WERI-Rb-1 (cell line): ENCODE measurements around the gene VWA1.
"Not testable (repeated sequence)": the region's sequence is repeated elsewhere in the genome, so short reads cannot be mapped to it uniquely, and the experiment has no call there.

ENCODE experiments used
- DNase-seq: peaks from one replicate; pipeline ENCODE4 v3.0.0-alpha.2; 2020
- H3K27ac ChIP-seq: fragments of 250-450 bp; sonication (Bioruptor Pico); 2 replicates; pipeline ENCODE4 v1.5.1; 2020; ENCODE audit warnings: mild to moderate bottlenecking, moderate library complexity
- H3K27me3 ChIP-seq: fragments of 250-450 bp; sonication (Bioruptor Pico); 2 replicates; pipeline ENCODE4 v1.5.1; 2021; ENCODE audit warnings: mild to moderate bottlenecking, low read depth, moderate library complexity; ENCODE audit not compliant: insufficient read depth, severe bottlenecking
- H3K36me3 ChIP-seq: fragments of 250-450 bp; sonication (Bioruptor Pico); 2 replicates; pipeline ENCODE4 v1.5.1; 2020; ENCODE audit warnings: mild to moderate bottlenecking, moderate library complexity
- H3K4me3 ChIP-seq: 2 replicates; pipeline ENCODE4 v1.5.1; 2011; ENCODE audit warnings: low read depth, mild to moderate bottlenecking, control low read depth, low read length
- H3K9me3 ChIP-seq: fragments of 250-450 bp; sonication (Bioruptor Pico); 2 replicates; pipeline ENCODE4 v1.5.1; 2021; ENCODE audit warnings: mild to moderate bottlenecking, moderate library complexity; ENCODE audit not compliant: severe bottlenecking
- TF ChIP-seq, protein P1 (sequence below): IDR thresholded peaks from 2 replicates; pipeline ENCODE4 v1.5.1; 2011; ENCODE audit warnings: low read depth, mild to moderate bottlenecking, control low read depth, inconsistent platforms, low read length

Gene VWA1

DNA sequence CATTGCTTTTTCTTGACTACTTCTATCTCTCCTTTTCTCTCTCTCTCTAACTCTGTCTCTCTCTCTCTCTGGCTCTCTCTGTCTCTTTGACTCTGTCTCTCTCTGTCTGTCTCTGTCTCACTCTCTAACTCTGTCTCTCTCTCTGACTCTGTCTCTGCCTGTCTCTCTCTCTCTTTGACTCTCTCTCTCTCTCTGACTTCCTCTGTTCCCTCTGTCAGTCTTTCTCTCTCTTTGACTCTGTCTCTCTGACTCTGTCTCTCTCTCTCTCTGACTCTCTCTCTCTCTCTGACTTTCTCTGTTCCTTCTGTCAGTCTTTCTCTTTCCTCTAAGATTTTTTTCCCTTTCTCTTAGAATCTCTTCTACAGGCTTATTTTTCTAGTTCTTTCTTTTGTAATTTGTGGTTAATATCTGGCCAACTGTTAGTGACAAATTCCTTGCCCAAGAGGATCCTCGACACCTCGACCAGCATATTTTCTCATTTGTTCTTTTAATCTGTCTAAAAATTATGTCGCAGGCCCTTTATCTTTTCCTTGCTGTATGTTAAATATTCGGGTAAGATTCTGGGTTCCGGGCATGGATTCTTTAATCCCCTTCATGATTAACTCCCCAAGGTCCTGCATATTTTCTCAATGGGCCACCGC is 13.7 kb downstream of the VWA1 start, which contains the start of gene ATAD3C:
ATAD3C (plus strand) TSS at position 591 of the 641 bp plus-strand sequence. CDS start 995 bp downstream, outside the sequence.
- Histone ChIP-seq H3K4me3 (no peak within 1 kb of the TSS), H3K27me3 (no peaks in the 10 kb centered on the region), H3K27ac (no peak within 1 kb of the TSS), H3K9me3 (no peaks in the 10 kb centered on the region), H3K36me3 (no peaks in the 10 kb centered on the region)
- TF ChIP-seq, protein P1, sequence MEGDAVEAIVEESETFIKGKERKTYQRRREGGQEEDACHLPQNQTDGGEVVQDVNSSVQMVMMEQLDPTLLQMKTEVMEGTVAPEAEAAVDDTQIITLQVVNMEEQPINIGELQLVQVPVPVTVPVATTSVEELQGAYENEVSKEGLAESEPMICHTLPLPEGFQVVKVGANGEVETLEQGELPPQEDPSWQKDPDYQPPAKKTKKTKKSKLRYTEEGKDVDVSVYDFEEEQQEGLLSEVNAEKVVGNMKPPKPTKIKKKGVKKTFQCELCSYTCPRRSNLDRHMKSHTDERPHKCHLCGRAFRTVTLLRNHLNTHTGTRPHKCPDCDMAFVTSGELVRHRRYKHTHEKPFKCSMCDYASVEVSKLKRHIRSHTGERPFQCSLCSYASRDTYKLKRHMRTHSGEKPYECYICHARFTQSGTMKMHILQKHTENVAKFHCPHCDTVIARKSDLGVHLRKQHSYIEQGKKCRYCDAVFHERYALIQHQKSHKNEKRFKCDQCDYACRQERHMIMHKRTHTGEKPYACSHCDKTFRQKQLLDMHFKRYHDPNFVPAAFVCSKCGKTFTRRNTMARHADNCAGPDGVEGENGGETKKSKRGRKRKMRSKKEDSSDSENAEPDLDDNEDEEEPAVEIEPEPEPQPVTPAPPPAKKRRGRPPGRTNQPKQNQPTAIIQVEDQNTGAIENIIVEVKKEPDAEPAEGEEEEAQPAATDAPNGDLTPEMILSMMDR: no peak
- no peak for DNase-seq

GRCh38 chr1:1450616-1451015 is 15.1 kb downstream of the VWA1 start:
- not testable (repeated sequence) for DNase-seq, H3K27ac ChIP-seq, H3K4me3 ChIP-seq, H3K27me3 ChIP-seq, H3K36me3 ChIP-seq, H3K9me3 ChIP-seq

- DNase-seq: no peak
- H3K4me3 ChIP-seq: no peak overlapping the region
- TF ChIP-seq, protein P1: no peak
- no peaks in the 10 kb centered on the region for H3K27me3 ChIP-seq
- H3K9me3 ChIP-seq: no peaks in the 10 kb centered on the region
- no peaks in the 10 kb centered on the region for H3K36me3 ChIP-seq
- no peak overlapping the region for H3K27ac ChIP-seq
Measured at GRCh38 chr1:1451696-1452364, 16.3 kb downstream of the VWA1 start.

- not testable (repeated sequence) for H3K36me3 ChIP-seq, H3K27ac ChIP-seq, H3K4me3 ChIP-seq, H3K27me3 ChIP-seq, DNase-seq, H3K9me3 ChIP-seq
Measured at GRCh38 chr1:1452365-1452739, 16.9 kb downstream of the VWA1 start.

- no peak for DNase-seq
- Histone ChIP-seq H3K4me3 (no peak overlapping the region), H3K9me3 (no peaks in the 10 kb centered on the region), H3K27ac (no peak overlapping the region), H3K27me3 (no peaks in the 10 kb centered on the region), H3K36me3 (no peaks in the 10 kb centered on the region)
- TF ChIP-seq, protein P1: no peak
Measured at GRCh38 chr1:1452882-1453281, 17.4 kb downstream of the VWA1 start.

GRCh38 chr1:1454286-1455056 is 19.0 kb downstream of the VWA1 start:
- not testable (repeated sequence) for H3K9me3 ChIP-seq, H3K27me3 ChIP-seq, H3K27ac ChIP-seq, H3K36me3 ChIP-seq, H3K4me3 ChIP-seq, DNase-seq

DNA sequence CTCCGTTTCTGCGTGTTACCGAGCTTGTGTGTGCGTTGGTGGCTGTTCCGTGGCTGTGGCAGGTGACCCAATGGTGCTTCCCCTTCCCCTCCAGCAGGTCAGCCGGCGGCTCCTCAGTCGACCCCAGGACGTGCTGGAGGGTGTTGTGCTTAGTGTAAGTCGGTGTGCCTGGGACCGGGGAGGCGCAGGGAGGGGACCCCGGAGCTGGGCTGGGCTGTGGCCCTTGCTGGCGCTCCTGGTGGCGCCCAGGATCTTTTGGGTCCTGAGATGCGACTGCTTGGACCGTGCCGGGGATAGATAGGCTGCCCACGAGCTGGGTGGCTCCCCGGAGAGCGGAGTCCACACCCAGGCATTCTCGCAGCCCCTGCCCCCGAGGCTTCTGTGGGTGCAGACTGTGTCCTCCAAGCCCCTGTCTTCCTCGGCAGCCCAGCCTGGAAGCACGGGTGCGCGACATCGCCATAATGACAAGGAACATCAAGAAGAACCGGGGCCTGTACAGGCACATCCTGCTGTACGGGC is 19.9 kb downstream of the VWA1 start:
- TF ChIP-seq, protein P1: no peak
- no peaks in the 10 kb centered on the region for H3K9me3 ChIP-seq
- H3K4me3 ChIP-seq: no peak overlapping the region
- H3K27me3 ChIP-seq: no peaks in the 10 kb centered on the region
- no peaks in the 10 kb centered on the region for H3K36me3 ChIP-seq
- no peak for DNase-seq
- H3K27ac ChIP-seq: no peak overlapping the region

DNA sequence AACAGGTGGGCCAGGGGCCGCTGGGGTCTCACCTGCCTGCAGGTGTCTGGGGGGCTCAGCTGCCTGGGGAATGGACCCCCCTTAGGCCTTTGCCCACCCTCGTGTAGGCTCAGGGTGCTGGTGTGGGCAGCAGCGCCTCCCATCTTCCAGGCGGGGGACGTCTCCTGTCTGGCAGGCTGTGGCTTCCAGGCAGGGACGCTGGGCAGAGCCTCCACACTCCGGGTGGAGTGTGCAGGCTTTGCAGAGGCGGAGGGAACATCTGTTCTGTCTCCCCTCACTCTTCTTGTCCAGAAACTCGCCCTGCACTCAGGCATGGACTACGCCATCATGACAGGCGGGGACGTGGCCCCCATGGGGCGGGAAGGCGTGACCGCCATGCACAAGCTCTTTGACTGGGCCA is 20.4 kb downstream of the VWA1 start:
- H3K4me3 ChIP-seq, H3K36me3 ChIP-seq, H3K9me3 ChIP-seq, DNase-seq, H3K27me3 ChIP-seq, H3K27ac ChIP-seq: not testable (repeated sequence)

DNA sequence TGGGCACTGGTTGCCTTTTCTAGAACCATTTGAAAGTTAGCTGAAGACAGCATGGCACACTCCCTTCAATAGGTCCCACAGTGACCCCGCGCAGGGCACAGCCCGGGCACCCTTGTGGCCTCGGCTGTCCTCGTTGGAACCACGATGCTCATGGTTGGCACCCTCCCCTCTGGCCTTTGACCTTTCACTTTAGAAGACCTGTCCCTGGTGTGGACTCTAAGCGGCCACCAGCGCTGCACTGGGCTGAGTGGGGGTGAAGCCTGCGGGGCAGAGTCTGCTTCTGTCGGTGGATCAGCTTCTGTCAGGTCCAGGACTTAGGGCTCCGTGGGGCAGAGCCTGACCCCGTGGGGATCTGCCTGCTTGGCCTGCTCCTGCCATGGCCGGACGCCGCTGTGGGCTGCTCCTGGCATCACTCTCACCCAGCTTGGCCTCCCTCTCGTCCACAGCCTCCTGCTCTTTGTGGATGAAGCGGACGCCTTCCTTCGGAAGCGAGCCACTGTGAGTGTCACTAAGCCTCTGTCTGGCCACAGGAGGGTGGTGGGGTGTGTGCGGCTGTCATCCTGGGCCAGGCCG is 21.3 kb downstream of the VWA1 start:
- H3K9me3 ChIP-seq, H3K36me3 ChIP-seq, H3K27ac ChIP-seq, H3K27me3 ChIP-seq, DNase-seq, H3K4me3 ChIP-seq: not testable (repeated sequence)

DNA sequence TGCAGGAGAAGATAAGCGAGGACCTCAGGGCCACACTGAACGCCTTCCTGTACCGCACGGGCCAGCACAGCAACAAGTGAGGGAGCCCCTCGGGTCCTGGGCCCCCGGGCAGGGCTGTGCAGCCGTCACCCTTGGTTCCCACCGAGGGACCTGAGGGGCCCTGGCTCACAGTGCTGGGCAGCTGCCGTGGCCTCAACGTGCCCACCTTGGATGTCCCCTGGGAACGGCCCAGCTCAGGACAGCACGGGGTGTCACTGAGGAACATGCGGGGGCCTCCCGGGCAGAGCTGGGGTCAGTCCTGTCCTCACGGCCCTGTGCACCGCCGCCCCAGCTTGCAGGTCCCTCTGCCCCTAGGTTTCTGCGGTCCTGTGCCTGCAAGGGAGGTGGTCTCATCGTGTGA is 23.7 kb downstream of the VWA1 start:
- H3K36me3 ChIP-seq, DNase-seq, H3K27me3 ChIP-seq, H3K27ac ChIP-seq, H3K9me3 ChIP-seq, H3K4me3 ChIP-seq: not testable (repeated sequence)
